ENCODE results near the gene SPDYE3. TPM values are rescaled to one million over a fixed set of nuclear protein-coding genes. Genes with fewer than 3 reads are reported as not detected.
"Not testable (repeated sequence)": the region's sequence is repeated elsewhere in the genome, so short reads cannot be mapped to it uniquely, and the experiment has no call there.

Gene SPDYE3
- total and polyA plus RNA-seq, 2 of the 4 experiments (the other 2 are of a cell fraction) = not detected

DNA sequence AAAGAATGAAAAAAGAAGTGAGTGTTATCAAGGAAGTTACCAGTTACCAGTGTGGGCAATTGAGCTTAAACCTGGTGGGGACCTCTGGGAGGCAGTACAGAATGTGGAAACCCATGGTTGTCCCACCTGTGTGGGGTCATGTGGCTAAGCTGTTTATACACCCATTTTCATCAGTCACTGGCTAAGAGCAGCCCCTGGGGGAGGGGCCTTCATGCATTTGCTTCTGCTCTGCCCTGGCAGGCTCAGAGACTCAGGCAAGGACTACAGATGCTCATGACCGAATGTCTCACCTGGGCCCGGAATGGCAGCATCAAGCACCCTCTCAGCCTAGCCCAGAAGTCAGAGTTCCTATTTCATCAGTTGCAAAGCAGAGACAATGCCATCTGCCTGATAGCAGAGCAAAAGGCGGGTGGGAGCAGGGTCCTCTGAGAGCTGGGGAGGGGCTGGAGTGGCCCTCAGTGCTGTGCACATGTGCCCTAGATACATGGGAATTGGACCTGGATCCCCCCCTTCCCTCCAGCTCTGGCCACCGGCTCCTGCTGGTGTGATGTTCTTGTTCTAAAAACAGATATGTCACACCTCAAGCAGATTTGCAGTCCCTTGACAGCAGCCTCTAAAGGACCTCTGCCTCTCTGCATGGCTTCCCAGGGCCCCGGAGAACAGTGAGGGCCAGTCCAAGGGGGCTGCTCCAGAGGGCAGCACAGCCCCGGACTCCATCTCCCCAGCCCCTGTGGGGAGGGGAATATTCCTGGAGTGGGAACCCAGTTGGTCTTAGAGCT, 20.1 kb upstream of the SPDYE3 start:
- H3K4me1 ChIP-seq (ENCODE audit: control insufficient read depth, insufficient read depth, low read length); H3K27me3 ChIP-seq (ENCODE audit: control insufficient read depth, insufficient read depth, low read length); H3K18ac ChIP-seq (ENCODE audit: low read depth, low read length); ATAC-seq (ENCODE audit: low read depth); H3K9ac ChIP-seq (ENCODE audit: low read depth, low read length); H2AFZ ChIP-seq (replicated peaks; ENCODE audit: low read length, poor library complexity); H3K79me1 ChIP-seq (ENCODE audit: low read depth in 1 of 2, low read length in 2 of 2); DNase-seq; H3K14ac ChIP-seq (replicated peaks; ENCODE audit: low read depth, low read length); H2AK9ac ChIP-seq (replicated peaks; ENCODE audit: low read depth, low read length, poor library complexity); H3K4me3 ChIP-seq (ENCODE audit: insufficient read depth, low read depth, low read length); H4K8ac ChIP-seq (ENCODE audit: low read depth in 2 of 2, low read length in 2 of 2); H3K56ac ChIP-seq (ENCODE audit: extremely low read depth, insufficient read depth, low read length); intact Hi-C loops (cut with micrococcal nuclease); H2BK20ac ChIP-seq (ENCODE audit: low read depth, low read length); H2AK5ac ChIP-seq (ENCODE audit: low read depth, low read length); BruUV-seq (replicated peaks); H4K5ac ChIP-seq (ENCODE audit: low read depth, low read length); H3K36me3 ChIP-seq (ENCODE audit: control insufficient read depth, insufficient read depth, low read length); H2BK15ac ChIP-seq (ENCODE audit: low read depth, low read length); H4K20me1 ChIP-seq (ENCODE audit: insufficient read depth, low read length); POLR2A ChIA-PET (ENCODE audit: unreplicated experiment); H3K9me1 ChIP-seq (ENCODE audit: insufficient read depth, low read length); H3K4me2 ChIP-seq (ENCODE audit: low read depth, low read length); H3K27ac ChIP-seq (ENCODE audit: insufficient read depth, low read length); in situ Hi-C loops (cut with MboI; ENCODE audit: low sequenced_read_pairs); H3K4ac ChIP-seq (ENCODE audit: low read depth, low read length); dilution Hi-C loops (cut with HindIII; ENCODE audit: low sequenced_read_pairs, unreplicated experiment); H2BK5ac ChIP-seq (ENCODE audit: low read depth, low read length, poor library complexity, severe bottlenecking); H3K23ac ChIP-seq (ENCODE audit: low read depth, low read length); H3K9me3 ChIP-seq (ENCODE audit: control insufficient read depth, insufficient read depth, low read length); H2BK120ac ChIP-seq (ENCODE audit: low read depth, low read length); H4K91ac ChIP-seq (ENCODE audit: insufficient read depth, low read depth, low read length); CTCF ChIA-PET: not testable (repeated sequence)
- WGBS, 2 experiments (ENCODE audit: extremely low coverage in 2 of 2, insufficient read length in 1 of 2) = no CpG with 5 or more reads among the region's 6 CpGs

DNA sequence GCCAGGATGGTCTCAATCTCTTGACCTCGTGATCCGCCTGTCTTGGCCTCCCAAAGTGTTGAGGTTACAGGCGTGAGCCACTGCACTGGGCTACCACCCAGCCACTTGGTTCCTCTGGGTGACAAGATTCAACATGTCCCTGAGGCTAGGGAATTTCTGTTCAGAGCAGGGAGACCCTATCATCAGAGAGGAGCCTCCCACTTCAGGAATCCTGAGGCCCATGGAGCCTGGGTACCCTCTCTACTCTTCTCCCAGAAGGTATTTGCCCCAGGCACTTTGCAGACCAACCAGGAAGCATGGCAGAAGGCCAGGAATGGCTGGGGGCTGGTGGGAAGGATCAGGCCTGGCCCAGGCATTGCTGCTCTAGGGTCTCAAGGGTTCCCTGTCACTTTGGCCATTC, 19.2 kb upstream of the SPDYE3 start:
- DNase-seq; H4K8ac ChIP-seq (ENCODE audit: low read depth in 2 of 2, low read length in 2 of 2); CTCF ChIA-PET; H4K20me1 ChIP-seq (ENCODE audit: insufficient read depth, low read length); H2AFZ ChIP-seq (replicated peaks; ENCODE audit: low read length, poor library complexity); H3K23ac ChIP-seq (ENCODE audit: low read depth, low read length); H3K18ac ChIP-seq (ENCODE audit: low read depth, low read length); H4K5ac ChIP-seq (ENCODE audit: low read depth, low read length); H4K91ac ChIP-seq (ENCODE audit: insufficient read depth, low read depth, low read length); H2AK5ac ChIP-seq (ENCODE audit: low read depth, low read length); H3K79me1 ChIP-seq (ENCODE audit: low read depth in 1 of 2, low read length in 2 of 2); BruUV-seq (replicated peaks); H3K4me2 ChIP-seq (ENCODE audit: low read depth, low read length); H2BK120ac ChIP-seq (ENCODE audit: low read depth, low read length); H3K9me3 ChIP-seq (ENCODE audit: control insufficient read depth, insufficient read depth, low read length); H3K4me1 ChIP-seq (ENCODE audit: control insufficient read depth, insufficient read depth, low read length); H3K36me3 ChIP-seq (ENCODE audit: control insufficient read depth, insufficient read depth, low read length); H3K14ac ChIP-seq (replicated peaks; ENCODE audit: low read depth, low read length); H3K27me3 ChIP-seq (ENCODE audit: control insufficient read depth, insufficient read depth, low read length); H3K4ac ChIP-seq (ENCODE audit: low read depth, low read length); H3K9me1 ChIP-seq (ENCODE audit: insufficient read depth, low read length); in situ Hi-C loops (cut with MboI; ENCODE audit: low sequenced_read_pairs); H3K4me3 ChIP-seq (ENCODE audit: insufficient read depth, low read depth, low read length); intact Hi-C loops (cut with micrococcal nuclease); dilution Hi-C loops (cut with HindIII; ENCODE audit: low sequenced_read_pairs, unreplicated experiment); POLR2A ChIA-PET (ENCODE audit: unreplicated experiment); H2BK15ac ChIP-seq (ENCODE audit: low read depth, low read length); H2AK9ac ChIP-seq (replicated peaks; ENCODE audit: low read depth, low read length, poor library complexity); H2BK5ac ChIP-seq (ENCODE audit: low read depth, low read length, poor library complexity, severe bottlenecking); H3K56ac ChIP-seq (ENCODE audit: extremely low read depth, insufficient read depth, low read length); ATAC-seq (ENCODE audit: low read depth); H3K9ac ChIP-seq (ENCODE audit: low read depth, low read length); H2BK20ac ChIP-seq (ENCODE audit: low read depth, low read length); H3K27ac ChIP-seq (ENCODE audit: insufficient read depth, low read length): not testable (repeated sequence)
- no CpG with 5 or more reads among the region's 3 CpGs for WGBS, 2 experiments (ENCODE audit: extremely low coverage in 2 of 2, insufficient read length in 1 of 2)
